GM20431 (cell line): ENCODE results near the gene NUCB2.

Experiments used
- in situ Hi-C: fragments of 300-500 bp; cut with MseI, MboI; formaldehyde crosslinking; loops from one replicate; pipeline ENCODE4 v1.15.0; 2020; ENCODE audit warnings: low sequenced_read_pairs; ENCODE audit not compliant: unreplicated experiment

Gene NUCB2

GRCh38 chr11:17375547-17375946 is 99.0 kb downstream of the NUCB2 start:
- in situ Hi-C loops: no loop called here

- in situ Hi-C loops: no loop called here
Measured at GRCh38 chr11:17376493-17376892, 100.0 kb downstream of the NUCB2 start.

GRCh38 chr11:17378655-17379054 is 102.1 kb downstream of the NUCB2 start:
- in situ Hi-C loops: no loop called here

DNA sequence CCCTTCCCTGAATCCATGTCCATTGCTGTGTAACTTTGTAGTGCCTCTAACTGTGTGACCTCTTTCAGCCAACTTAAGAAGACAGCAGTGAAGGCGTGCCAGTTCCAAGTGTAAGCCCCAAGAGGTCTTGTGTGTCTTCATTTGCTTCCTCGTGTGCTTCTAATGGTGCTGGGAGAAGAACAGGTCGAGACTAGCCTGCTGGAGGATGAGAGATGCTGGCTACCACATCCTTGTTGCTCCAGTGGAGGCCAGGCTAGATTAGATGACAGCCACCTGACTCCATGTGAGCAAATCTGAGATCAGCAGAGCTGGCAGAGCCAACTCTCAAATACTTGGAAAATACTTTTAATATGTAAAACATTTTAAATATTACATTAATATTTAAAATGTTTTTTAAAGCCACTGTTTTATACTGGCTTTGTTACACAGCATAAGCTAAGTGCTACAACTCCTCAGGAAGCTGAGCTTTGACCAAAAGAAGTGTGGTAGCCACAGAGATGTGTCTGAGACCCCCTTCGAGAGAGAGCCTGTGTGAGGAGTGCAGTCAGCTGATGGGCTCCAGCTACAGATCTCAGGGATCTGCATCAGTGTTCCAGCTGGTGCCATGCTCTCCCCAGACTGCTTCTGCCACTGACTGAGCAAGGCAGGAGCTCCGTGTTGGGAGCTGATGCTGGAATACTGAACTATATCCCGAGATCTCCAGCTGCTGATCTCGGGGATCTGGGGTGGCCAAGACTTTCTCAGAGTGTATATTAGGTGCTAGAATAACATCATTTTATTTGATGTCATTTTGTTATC is 103.0 kb downstream of the NUCB2 start:
- in situ Hi-C loops: no loop called here

- in situ Hi-C loops: no loop called here
Measured at GRCh38 chr11:17381156-17381555, 104.6 kb downstream of the NUCB2 start.
